ENCODE data around the gene KL.

The KL gene

DNA sequence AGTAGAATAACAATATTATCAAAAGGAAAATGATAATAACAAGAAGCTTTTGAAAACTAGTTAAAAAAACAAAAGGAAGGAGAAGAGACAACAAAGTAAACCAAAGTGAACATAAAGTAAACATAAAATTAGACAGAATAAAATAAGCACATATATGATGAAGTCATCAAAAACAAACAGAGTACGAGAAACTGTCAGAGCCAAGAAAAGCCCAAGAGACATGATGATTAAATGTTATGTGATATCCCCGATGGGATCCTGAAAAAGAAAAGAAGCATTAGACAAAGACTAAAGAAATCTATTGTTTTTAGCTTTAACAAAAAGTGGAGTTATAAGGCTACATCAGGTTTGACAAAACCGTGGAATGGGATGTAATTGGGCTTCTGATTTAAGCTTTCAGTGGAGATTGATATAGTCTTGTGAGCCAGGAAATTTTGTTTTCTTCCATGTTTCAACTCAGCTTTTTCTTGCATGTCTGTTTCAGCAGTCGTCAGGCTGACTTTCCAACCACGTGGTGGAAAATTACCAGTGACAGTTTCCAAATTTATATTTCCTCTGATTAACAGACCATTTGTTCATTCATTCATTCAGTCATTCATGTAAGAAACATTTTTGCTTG lies 64.9 kb downstream of the KL start:
- DNase-seq: no peak

DNA sequence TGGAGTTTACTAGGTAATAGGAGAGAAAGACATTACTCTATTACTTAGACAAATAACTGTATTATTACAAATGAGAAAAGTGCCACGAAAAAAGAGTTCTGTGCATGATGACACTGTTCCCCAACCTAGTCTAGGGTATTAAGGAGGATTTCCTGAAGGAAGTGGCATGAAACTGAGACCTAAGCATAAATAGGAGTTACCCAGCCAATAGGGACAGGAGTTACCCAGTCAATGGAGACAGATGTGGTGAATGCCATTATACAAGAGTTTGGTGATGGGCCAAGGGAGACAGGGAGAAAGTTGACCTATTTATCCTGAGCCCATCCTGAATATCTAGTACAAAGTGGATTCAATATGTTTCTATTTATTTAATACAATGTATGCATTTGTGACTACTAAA lies 65.4 kb downstream of the KL start:
- no peak for DNase-seq

GRCh38 chr13:33083054-33083453 lies 66.8 kb downstream of the KL start:
- DNase-seq: no peak

GRCh38 chr13:33087091-33087490 lies 70.9 kb downstream of the KL start:
- DNase-seq: no peak

DNA sequence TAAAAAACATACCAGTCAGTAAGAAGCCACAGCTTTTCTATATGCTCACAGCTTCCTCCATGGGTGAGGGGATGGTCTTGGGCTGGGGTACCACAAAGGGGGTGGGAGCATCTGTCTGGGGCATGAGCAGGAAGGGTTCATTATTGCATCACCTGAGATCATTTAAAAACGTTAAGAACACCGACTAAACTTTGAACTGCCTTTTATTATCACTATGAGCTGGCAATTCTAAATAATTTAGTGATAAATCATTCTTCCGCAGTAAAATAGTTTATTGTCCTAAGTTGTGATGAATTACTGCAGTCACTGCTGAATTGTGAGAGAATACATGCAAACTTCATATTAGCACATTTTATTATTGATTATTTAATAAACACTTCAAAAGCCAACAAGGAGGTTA lies 71.6 kb downstream of the KL start:
- DNase-seq: no peak

DNA sequence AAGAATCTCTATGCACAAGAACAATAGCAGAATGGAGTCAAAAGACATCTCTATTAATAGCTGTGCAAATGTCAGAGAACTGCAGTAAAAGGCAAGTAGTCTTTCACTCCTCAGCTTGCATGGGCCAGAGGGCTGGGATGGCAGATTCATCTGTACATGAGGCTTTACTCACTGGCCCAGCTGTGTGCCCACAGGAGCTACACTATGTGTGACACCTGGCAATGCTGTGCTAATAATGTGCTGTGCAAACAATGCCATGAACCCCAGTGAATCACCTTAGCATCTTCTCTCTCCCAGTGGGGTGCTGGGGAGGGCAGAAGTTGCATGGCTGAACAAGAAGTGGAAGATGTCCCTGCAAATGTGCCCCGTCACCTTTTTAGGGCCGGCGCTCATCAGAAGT lies 73.1 kb downstream of the KL start:
- DNase-seq: no peak

DNA sequence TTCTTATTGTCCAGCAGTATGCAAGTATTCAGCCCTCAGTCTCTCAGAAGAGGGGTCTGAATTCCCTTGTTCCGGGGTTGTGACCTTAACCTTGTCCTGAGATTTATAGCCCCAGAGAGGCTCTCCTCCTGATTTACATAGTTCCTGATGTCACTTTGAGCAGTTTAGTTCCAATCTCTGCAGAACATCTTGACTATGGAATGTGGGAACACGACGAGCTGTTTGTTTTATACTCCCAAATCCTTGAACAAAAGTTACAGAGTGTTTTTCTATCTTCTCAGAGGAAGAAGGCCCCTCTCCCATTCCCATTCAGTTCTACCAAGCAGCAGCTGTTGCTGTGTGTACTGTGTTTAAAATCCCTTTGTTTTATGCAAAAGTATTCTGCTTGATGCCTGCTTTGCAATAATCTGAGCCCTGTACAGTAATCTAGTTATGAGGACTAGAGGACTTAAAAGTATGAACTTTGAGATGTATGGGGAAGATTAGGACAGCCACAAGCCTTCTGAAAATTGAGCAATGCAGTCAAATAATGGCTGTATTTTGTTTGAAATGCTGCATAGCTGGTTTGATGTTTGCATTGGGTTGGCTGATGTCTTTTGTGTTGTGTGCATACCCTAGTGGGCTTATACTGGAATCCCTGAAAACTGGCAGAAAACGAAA lies 74.7 kb downstream of the KL start:
- no peak for DNase-seq

GRCh38 chr13:33091415-33091774 lies 75.2 kb downstream of the KL start:
- no peak for DNase-seq

- DNase-seq: no peak
These were observed 76.1 kb downstream of the KL start for GRCh38 chr13:33092073-33092987.

DNA sequence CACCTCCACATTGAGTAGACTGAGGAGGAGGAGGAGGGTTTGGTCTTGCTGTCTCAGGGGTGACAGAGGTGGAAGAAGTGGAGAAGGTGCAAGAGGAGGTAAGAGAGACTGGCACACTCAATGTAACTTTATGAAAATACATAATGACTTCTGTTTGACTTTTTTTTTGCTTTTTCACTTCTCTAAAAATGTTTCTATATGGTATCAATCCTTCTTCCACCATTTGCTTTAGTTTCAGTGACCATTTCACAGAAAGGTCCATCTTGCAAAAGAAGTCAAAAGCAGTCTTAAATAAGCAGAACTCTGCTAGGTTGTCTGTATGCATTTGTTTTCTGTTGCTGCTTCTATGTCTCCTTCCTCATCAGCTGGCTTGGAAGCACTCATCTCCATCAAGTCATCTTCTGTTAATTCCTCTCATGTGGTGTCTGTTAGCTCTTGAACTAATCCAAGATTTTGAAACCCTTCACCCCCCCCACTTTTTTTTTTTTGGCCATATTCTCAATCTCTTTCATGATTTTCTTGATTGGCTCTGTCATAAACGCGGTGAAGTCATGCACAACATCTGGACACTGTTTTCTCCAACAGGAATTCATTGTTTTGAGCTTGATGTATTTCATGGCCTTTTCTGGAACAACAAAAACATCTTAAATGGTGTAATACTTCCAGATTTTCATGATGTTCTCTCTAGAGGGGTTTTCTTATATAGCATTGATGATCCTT lies 80.8 kb downstream of the KL start:
- no peak for DNase-seq

DNA sequence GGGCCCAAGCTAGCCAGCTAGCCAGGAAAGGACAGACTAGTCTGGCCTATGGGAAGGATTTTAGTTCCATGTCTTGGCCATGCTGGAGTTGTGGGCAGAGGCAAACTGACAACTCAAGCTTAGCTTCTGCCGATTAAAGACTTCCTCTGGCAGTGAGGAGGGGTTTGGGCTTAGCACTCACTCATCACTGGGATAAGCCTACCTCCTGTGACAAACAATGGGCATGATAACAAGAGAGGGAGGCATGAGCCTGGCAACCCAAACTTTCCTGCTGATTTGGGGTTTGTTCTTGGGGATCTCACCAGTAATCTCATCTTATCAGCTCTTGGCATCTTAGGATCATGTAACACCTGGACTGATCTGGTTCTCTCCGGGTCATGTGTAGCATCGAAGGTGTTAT lies 83.6 kb downstream of the KL start:
- DNase-seq: no peak

DNA sequence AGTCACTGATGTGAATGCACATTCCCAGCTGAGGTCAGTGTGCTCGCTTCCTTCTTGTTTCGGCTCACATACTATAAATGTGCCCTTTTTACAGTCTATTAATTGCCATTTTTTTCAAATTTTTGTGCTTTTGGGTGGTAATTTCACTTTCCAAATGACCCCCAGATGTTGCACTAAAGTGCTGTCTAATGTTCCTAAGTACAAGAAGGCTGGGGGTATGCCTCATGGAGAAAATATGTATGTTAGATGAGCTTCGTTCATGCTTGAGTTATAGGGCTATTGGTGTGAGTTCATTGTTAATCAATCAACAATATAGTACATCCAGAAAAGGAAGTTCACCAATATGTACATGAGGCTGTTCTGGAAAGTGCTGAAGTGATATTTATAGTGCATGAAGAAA lies 84.7 kb downstream of the KL start:
- DNase-seq: no peak

GRCh38 chr13:33101835-33102234 lies 85.6 kb downstream of the KL start:
- no peak for DNase-seq

GRCh38 chr13:33103457-33103856 lies 87.2 kb downstream of the KL start:
- no peak for DNase-seq

GRCh38 chr13:33105387-33106005 lies 89.3 kb downstream of the KL start:
- DNase-seq: peak in 5 of 58 donors; percentile 21 to 60 (median 23)

- no peak for DNase-seq
These were observed 90.6 kb downstream of the KL start for GRCh38 chr13:33106656-33107360.

DNA sequence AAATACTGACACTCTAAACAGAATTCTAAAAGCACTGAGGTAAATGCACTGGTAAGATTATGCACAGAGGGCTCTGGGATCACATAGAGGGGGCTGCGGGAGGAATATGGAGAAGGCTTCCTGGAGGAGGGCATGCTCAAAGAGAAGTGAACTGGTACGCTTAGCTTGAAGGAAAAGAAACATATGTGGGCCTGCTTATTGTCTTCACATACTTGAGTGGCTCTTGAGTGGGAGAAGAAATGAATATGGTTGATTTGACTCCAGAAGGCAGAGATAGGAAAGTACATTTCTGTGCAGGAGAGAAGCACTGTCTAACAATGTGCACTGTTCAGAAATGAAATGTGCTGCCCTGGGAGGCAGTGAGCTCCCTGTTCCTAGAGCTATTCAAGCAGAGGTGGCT lies 91.1 kb downstream of the KL start:
- DNase-seq: no peak

DNA sequence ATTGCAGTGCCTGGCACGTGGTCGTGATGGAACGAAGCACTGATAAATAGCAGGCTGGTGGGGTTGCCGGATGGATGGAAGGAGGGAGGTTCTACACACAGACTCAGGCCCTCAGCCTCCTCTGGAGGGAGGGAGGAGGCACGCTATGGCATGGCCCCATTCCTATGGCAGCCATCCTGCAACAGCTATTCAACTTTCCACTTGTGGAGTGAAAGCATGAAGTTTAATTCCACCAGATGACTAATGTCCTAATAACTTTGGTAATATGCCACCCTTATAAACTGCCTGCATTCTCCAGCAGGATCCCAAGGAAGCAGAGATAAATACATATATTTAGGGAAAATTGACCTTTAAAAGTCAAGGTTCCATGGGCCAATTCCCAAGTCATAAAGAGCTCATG lies 92.4 kb downstream of the KL start:
- DNase-seq: no peak

- DNase-seq: no peak
These were observed 93.1 kb downstream of the KL start for GRCh38 chr13:33109271-33109697.

- DNase-seq: no peak
These were observed 93.6 kb downstream of the KL start for GRCh38 chr13:33109801-33110200.

DNA sequence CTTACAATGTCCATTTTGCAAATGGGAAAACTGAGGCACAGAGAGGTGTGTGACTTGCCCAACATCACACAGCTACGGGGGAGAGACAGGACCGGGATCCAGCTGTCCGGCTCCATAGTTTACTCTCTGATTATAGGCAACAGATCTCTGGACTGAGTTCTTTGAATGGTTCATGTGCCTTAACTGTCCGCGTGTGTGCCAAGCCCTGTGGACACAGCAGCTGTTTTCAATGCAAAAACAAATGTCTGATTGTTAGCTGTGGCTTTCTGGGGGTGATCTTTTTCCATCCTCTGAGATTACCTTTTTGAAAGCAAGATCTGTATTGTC lies 94.1 kb downstream of the KL start:
- DNase-seq: no peak
